Osteoblast (primary cell): ENCODE data around the gene LRFN4. TPM values are rescaled to one million over a fixed set of nuclear protein-coding genes. Genes with fewer than 3 reads are reported as not detected.
A peak's percentile ranks its signal among the peaks of the same experiment; 100 is the strongest.

Source experiments
- DNase-seq: peaks from one replicate; pipeline ENCODE4 v3.0.0; 2011; ENCODE audit warnings: low spot score, mixed read lengths; ENCODE audit not compliant: insufficient read length; ENCODE audit errors: missing footprints
- H2AFZ ChIP-seq: 2 replicates; pipeline ENCODE4 v1.6.0; 2011; ENCODE audit warnings: mild to moderate bottlenecking, low read length
- H3K27ac ChIP-seq: 2 replicates; pipeline ENCODE4 v1.5.1; 2011; ENCODE audit warnings: mild to moderate bottlenecking, low read depth, low read length, moderate library complexity
- H3K27me3 ChIP-seq: 2 replicates; pipeline ENCODE4 v1.6.0; 2012; ENCODE audit warnings: mild to moderate bottlenecking, control low read depth, inconsistent platforms, low read length, moderate library complexity; ENCODE audit not compliant: insufficient read depth
- H3K36me3 ChIP-seq: 2 replicates; pipeline ENCODE4 v1.5.1; 2011; ENCODE audit warnings: mild to moderate bottlenecking, low read length, control low read depth, moderate library complexity; ENCODE audit not compliant: insufficient read depth
- H3K4me1 ChIP-seq: 2 replicates; pipeline ENCODE4 v1.5.1; 2011; ENCODE audit warnings: mild to moderate bottlenecking, low read length, control low read depth, moderate library complexity; ENCODE audit not compliant: insufficient read depth
- H3K4me2 ChIP-seq: 2 replicates; pipeline ENCODE4 v1.6.0; 2011; ENCODE audit warnings: mild to moderate bottlenecking, low read length; ENCODE audit not compliant: insufficient read depth
- H3K4me3 ChIP-seq: fragments of 200-600 bp; sonication (generic); 3 replicates; pipeline ENCODE4 v1.5.1; 2012; ENCODE audit warnings: mild to moderate bottlenecking, low read length, inconsistent platforms; ENCODE audit not compliant: insufficient read depth
- H3K79me2 ChIP-seq: 2 replicates; pipeline ENCODE4 v1.6.0; 2012; ENCODE audit warnings: mild to moderate bottlenecking, low read length, control low read depth, inconsistent platforms; ENCODE audit not compliant: insufficient read depth
- H3K9me3 ChIP-seq: 2 replicates; pipeline ENCODE4 v1.5.1; 2011; ENCODE audit warnings: low read depth, low read length, control low read depth
- H4K20me1 ChIP-seq: 2 replicates; pipeline ENCODE4 v1.6.0; 2012; ENCODE audit warnings: mild to moderate bottlenecking, low read length, control low read depth; ENCODE audit not compliant: insufficient read depth
- total RNA-seq: library from RNA; depleted of rRNA; stranded (reverse); fragments of >200 nt; gene quantifications from 2 replicates; pipeline ENCODE4 v1.2.3, GENCODE V29; 2012
- TF ChIP-seq, protein P1 (sequence below): IDR thresholded peaks from 2 replicates; pipeline ENCODE4 v1.5.1; 2011; ENCODE audit warnings: mild to moderate bottlenecking, low read depth, low read length, moderate library complexity; ENCODE audit errors: extremely low read depth

Gene LRFN4
- total RNA-seq, 1 donor: 16.3 TPM

DNA sequence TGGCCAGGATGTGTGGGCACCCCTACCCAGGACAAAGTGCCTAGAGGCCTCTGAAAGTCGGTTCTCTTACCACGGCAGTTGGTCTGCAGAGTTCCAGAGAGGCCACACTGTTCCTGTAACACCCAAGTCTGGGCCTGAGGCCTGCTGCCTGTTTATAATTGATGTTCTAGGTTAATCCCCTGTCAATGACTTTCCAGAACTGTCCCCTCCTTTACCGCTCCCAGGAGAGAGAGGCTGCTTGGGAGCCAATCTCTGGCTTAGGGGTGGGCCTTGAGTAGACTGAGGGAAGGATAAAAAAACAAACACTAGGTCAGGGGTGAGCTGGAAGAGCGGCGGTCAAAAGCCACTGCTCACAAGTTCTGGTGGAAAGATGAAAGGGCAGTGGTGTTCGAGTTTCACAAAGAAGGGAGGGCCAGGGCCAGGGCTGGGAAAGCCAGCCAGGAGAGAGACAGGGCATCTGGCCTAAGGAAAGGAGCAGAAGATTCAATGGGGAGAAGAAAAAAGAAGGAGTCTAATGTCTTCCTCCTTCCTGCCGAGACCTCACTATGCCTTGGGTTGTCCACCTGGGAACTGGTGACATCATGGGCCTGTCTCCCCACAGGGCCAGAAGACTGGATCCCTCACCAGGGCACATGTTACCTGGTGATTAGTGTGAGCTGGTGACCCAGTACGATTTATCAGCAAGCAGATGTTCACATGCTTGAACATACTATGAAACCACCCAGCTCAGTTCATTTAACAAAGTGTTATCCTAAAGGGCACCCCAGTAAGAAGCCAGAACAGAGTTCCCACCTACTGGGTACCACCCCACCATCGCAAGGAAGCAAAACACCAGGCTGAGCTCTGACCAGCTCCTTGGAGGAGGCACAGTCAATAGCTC lies 51.1 kb downstream of the LRFN4 start:
- Histone ChIP-seq H4K20me1 (peaks cover 8% of the 10 kb centered on the region), H3K27me3 (no peaks in the 10 kb centered on the region), H2AFZ (peak overlapping the region; percentile 28), H3K4me3 (no peak overlapping the region), H3K79me2 (no peaks in the 10 kb centered on the region), H3K4me1 (peaks cover 19% of the 10 kb centered on the region), H3K4me2 (no peak overlapping the region), H3K27ac (no peak overlapping the region), H3K36me3 (no peaks in the 10 kb centered on the region), H3K9me3 (no peaks in the 10 kb centered on the region)
- DNase-seq: no peak
- TF ChIP-seq, protein P1, sequence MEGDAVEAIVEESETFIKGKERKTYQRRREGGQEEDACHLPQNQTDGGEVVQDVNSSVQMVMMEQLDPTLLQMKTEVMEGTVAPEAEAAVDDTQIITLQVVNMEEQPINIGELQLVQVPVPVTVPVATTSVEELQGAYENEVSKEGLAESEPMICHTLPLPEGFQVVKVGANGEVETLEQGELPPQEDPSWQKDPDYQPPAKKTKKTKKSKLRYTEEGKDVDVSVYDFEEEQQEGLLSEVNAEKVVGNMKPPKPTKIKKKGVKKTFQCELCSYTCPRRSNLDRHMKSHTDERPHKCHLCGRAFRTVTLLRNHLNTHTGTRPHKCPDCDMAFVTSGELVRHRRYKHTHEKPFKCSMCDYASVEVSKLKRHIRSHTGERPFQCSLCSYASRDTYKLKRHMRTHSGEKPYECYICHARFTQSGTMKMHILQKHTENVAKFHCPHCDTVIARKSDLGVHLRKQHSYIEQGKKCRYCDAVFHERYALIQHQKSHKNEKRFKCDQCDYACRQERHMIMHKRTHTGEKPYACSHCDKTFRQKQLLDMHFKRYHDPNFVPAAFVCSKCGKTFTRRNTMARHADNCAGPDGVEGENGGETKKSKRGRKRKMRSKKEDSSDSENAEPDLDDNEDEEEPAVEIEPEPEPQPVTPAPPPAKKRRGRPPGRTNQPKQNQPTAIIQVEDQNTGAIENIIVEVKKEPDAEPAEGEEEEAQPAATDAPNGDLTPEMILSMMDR: no peak

- Histone ChIP-seq H2AFZ (no peak overlapping the region), H3K4me1 (peaks cover 15% of the 10 kb centered on the region), H3K27ac (no peak overlapping the region), H3K4me3 (no peak overlapping the region), H3K36me3 (no peaks in the 10 kb centered on the region), H3K9me3 (no peaks in the 10 kb centered on the region), H3K27me3 (no peaks in the 10 kb centered on the region), H3K79me2 (no peaks in the 10 kb centered on the region), H3K4me2 (no peak overlapping the region), H4K20me1 (peaks cover 8% of the 10 kb centered on the region)
- no peak for DNase-seq
- TF ChIP-seq, protein P1: no peak
Measured at GRCh38 chr11:66909181-66909580, 52.3 kb downstream of the LRFN4 start.

- Histone ChIP-seq H3K4me3 (no peak overlapping the region), H3K9me3 (no peaks in the 10 kb centered on the region), H3K4me1 (peaks cover 15% of the 10 kb centered on the region), H3K27ac (no peak overlapping the region), H3K27me3 (no peaks in the 10 kb centered on the region), H4K20me1 (peaks cover 9% of the 10 kb centered on the region), H2AFZ (no peak overlapping the region), H3K4me2 (no peak overlapping the region), H3K79me2 (no peaks in the 10 kb centered on the region), H3K36me3 (no peaks in the 10 kb centered on the region)
- TF ChIP-seq, protein P1: no peak
- DNase-seq: no peak
Measured at GRCh38 chr11:66910016-66910415, 53.2 kb downstream of the LRFN4 start.

Other genes with a start within 250 kb of the LRFN4 start
- 22.4 and 25.3 TPM in 2 replicates for gene RBM14, start 240.4 kb upstream of the LRFN4 start, total RNA-seq
- gene RBM4, start 218.4 kb upstream of the LRFN4 start, total RNA-seq: 80.4 and 84.0 TPM in 2 replicates
- gene RBM4B, start 179.2 kb upstream of the LRFN4 start, total RNA-seq: 19.2 and 21.8 TPM in 2 replicates
- gene SPTBN2, start 127.8 kb upstream of the LRFN4 start, total RNA-seq: 0.88 and 2.2 TPM in 2 replicates
- 11.5 and 18.1 TPM in 2 replicates for gene RCE1, start 13.6 kb upstream of the LRFN4 start, total RNA-seq
- 48.5 and 50.1 TPM in 2 replicates for gene PC, start 101.3 kb downstream of the LRFN4 start, total RNA-seq
- gene C11orf86, start 118.2 kb downstream of the LRFN4 start, total RNA-seq: not detected in 2 replicates
- 4.0 and 4.1 TPM in 2 replicates for gene SYT12, start 166.1 kb downstream of the LRFN4 start, total RNA-seq
- gene RHOD, start 199.8 kb downstream of the LRFN4 start, total RNA-seq: 26.8 and 27.5 TPM in 2 replicates